NCI-H226 (cell line): Measurements from ENCODE around the gene PRR7.
A peak's percentile ranks its signal among the peaks of the same experiment; 100 is the strongest.

ENCODE experiments used
- DNase-seq: peaks from one replicate; pipeline ENCODE4 v3.0.0-alpha.2; 2015

The PRR7 gene

GRCh38 chr5:177425196-177425800, 21.3 kb upstream of the PRR7 start:
- no peak for DNase-seq

- DNase-seq, result peak; percentile 99
These were observed 20.6 kb upstream of the PRR7 start for GRCh38 chr5:177425801-177426565.

GRCh38 chr5:177426566-177427210, 19.9 kb upstream of the PRR7 start, which contains the start of gene GRK6:
GRK6 (plus strand) TSS chr5:177426676; CDS start chr5:177426846, 170 bp downstream.
- DNase-seq, result peak; percentile 37

GRCh38 chr5:177427211-177427822, 19.3 kb upstream of the PRR7 start:
- DNase-seq, result no peak

GRCh38 chr5:177427919-177428573, 18.6 kb upstream of the PRR7 start:
- no peak for DNase-seq

GRCh38 chr5:177428574-177429217, 17.9 kb upstream of the PRR7 start:
- no peak for DNase-seq

GRCh38 chr5:177429248-177430040, 17.2 kb upstream of the PRR7 start:
- DNase-seq, result no peak

GRCh38 chr5:177430140-177430951, 16.3 kb upstream of the PRR7 start:
- no peak for DNase-seq

GRCh38 chr5:177430972-177431316, 15.7 kb upstream of the PRR7 start:
- DNase-seq, result no peak

GRCh38 chr5:177431317-177432142, 15.1 kb upstream of the PRR7 start:
- DNase-seq, result no peak

GRCh38 chr5:177432143-177432838, 14.3 kb upstream of the PRR7 start:
- no peak for DNase-seq

GRCh38 chr5:177432839-177433657, 13.6 kb upstream of the PRR7 start:
- DNase-seq, result no peak

GRCh38 chr5:177433658-177434217, 12.9 kb upstream of the PRR7 start:
- DNase-seq, result no peak

- no peak for DNase-seq
These were observed 12.2 kb upstream of the PRR7 start for GRCh38 chr5:177434437-177434836.

GRCh38 chr5:177434942-177435738, 11.5 kb upstream of the PRR7 start:
- DNase-seq, result no peak

- no peak for DNase-seq
These were observed 10.6 kb upstream of the PRR7 start for GRCh38 chr5:177435847-177436536.
